Measurements from ENCODE around the gene NEUROD1.
"Not testable (repeated sequence)": the region's sequence is repeated elsewhere in the genome, so short reads cannot be mapped to it uniquely, and the experiment has no call there.

The NEUROD1 gene

DNA sequence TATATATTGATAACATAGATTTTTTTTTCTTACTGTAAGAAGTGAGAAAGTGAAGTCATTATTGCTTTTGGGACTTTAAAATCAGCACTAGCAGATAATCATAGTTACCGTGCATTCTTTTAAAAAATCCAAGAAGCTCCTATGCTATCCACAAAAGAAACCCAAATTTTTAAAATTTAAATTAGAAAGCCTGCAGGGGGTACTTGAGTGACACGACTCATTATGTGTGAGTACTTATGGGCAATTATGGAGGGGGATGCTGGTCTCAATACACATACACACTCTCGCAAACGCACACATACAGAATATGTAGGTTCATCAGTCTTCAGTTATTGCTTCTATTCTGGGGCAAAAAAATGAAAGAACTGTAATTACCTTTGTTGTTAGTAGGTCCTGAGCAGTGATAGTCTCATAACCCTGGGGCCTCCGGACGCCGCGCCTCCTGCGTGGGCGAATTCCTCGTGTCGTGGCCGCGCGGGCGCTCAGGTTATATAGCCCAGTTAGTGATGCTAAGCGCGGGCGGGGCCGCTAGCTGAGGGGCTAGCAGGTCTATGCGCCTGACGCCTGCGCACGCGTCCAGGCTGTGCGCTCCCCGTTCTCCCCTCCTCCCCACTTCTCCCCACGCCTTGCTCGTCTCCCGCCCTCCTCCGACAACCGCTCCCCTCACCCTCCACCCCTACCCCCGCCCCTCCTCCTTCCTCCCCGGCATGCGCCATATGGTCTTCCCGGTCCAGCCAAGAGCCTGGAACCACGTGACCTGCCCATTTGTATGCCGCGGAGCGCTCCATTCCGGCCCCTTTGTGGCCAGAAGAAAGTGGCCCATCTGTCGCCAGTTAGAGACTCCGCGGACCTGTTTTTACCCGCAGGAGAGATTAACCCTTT is at the start of gene NEUROD1:
TSS of gene NEUROD1 (minus strand) at position 463 of the 882 bp plus-strand sequence. CDS start 1,657 bp downstream, outside the sequence.
- Histone ChIP-seq H3K36me3 (ENCODE audit: insufficient read depth, low read length) (no peaks in the 10 kb centered on the region), H3K9me3 (ENCODE audit: low read depth, low read length) (no peaks in the 10 kb centered on the region), H3K4me3 (peak within 1 kb of the TSS; percentile 66), H3K9ac (ENCODE audit: insufficient read length) (no peak within 1 kb of the TSS), H3K27ac (no peak within 1 kb of the TSS)
- no peak for TF ChIP-seq EZH2 (IDR thresholded peaks at IDR 0.05)
- no peak for TF ChIP-seq FOXP2 (optimal IDR thresholded peaks at IDR 0.05; ENCODE audit: control extremely low read depth, extremely low read length, insufficient read depth)
- no peak for TF ChIP-seq POLR2AphosphoS5 (IDR thresholded peaks at IDR 0.05; ENCODE audit: borderline replicate concordance, low read depth, low read length)
- no peak for DNase-seq (ENCODE audit: low read depth, low spot score)

DNA sequence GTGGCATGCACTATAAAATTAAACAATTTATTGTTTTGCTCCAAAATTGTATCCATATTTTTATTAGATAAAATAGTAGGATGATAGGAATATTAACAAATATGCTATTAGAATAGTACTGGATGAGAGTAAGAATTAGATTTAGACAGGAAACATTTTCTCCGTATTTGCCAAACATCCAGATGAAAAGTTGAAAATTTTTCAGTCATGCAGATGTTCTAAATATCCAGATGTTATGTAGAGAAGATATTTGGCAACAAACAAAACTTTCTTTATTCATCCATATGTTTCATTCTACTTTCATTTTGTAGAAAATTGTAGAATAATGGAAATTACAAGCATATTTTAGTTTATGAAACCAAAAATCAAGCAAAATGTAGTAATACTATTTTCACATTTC is 45.2 kb upstream of the NEUROD1 start:
- Histone ChIP-seq H3K9ac (ENCODE audit: insufficient read length) (no peak overlapping the region), H3K4me3 (no peak overlapping the region), H3K27ac (no peak overlapping the region), H3K9me3 (ENCODE audit: low read depth, low read length) (no peaks in the 10 kb centered on the region), H3K36me3 (ENCODE audit: insufficient read depth, low read length) (no peaks in the 10 kb centered on the region)
- DNase-seq (ENCODE audit: low read depth, low spot score), result no peak
- no peak for TF ChIP-seq EZH2 (IDR thresholded peaks at IDR 0.05)
- TF ChIP-seq POLR2AphosphoS5 (IDR thresholded peaks at IDR 0.05; ENCODE audit: borderline replicate concordance, low read depth, low read length), result no peak
- no peak for TF ChIP-seq FOXP2 (optimal IDR thresholded peaks at IDR 0.05; ENCODE audit: control extremely low read depth, extremely low read length, insufficient read depth)

DNA sequence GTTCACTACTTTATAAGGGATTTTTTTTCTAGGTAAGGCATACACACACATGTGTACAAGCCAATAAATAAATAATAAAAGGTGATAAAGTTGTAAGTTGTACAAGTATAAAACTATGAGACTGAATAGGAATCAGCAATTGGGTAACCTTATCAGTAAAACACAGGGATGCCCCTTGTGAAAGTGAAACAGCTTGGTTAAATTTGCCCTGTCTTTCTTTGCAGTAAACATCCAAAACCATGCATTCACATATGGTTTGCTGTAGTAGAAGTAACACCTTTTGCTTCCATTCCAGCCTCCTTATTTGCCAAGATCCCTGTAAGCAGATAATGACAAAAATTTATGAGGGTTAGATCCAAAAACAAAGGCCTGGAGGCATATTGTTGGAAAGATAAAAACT is 44.3 kb upstream of the NEUROD1 start:
- Histone ChIP-seq H3K36me3 (ENCODE audit: insufficient read depth, low read length) (no peaks in the 10 kb centered on the region), H3K9ac (ENCODE audit: insufficient read length) (no peak overlapping the region), H3K9me3 (ENCODE audit: low read depth, low read length) (no peaks in the 10 kb centered on the region), H3K27ac (no peak overlapping the region), H3K4me3 (no peak overlapping the region)
- TF ChIP-seq POLR2AphosphoS5 (IDR thresholded peaks at IDR 0.05; ENCODE audit: borderline replicate concordance, low read depth, low read length) (no peak), FOXP2 (optimal IDR thresholded peaks at IDR 0.05; ENCODE audit: control extremely low read depth, extremely low read length, insufficient read depth) (no peak), EZH2 (IDR thresholded peaks at IDR 0.05) (no peak)
- no peak for DNase-seq (ENCODE audit: low read depth, low spot score)

DNA sequence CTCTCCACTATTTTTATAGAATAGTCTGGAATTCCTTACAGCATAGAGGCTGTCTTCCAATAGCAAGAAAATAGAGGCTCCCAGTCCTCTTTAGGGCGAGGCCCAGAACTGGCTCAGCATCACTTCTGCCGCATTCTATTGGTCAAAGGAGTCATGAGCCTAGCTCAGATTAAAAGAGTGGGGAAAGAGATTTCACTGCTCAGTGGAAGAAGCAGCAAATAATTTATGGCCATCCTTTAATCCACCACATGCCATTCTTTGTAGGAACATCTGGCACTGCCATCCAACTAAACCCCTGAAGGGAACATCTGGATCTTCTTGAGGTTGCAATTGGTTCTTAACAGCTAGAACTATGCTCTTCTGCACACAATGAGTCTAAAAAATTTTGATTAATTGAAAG is 43.4 kb upstream of the NEUROD1 start:
- H3K9ac ChIP-seq (ENCODE audit: insufficient read length), result no peak overlapping the region
- DNase-seq (ENCODE audit: low read depth, low spot score), result no peak

DNA sequence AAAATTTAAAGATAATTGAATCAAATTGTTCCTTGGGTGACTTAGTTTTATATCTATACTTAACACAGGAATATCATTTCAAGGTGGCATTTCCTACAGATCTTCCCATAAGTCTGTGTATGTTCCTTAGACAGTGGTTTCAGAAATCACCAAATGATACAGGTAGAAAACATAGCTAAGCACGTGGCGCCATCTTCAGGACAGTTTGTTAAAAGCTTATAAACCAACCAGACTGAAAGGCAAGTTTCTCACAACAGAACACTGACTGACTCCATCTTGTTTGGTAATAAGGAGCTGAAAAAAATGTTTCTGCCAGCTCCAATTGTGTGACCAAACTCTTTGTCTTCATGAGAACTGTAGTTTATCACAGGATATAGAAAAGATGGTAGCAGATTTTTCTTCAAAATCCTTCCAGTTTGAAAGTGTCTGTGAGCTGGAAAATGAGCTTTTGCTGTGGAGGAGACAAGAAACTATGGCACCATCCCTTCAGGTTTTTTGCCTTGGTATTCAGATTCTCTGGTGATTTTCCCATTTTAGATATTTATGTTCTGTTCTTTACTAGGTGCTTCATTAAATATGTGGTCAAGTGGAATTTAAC is 34.8 kb upstream of the NEUROD1 start:
- Histone ChIP-seq H3K36me3 (ENCODE audit: insufficient read depth, low read length) (no peaks in the 10 kb centered on the region), H3K9ac (ENCODE audit: insufficient read length) (no peak overlapping the region), H3K4me3 (no peak overlapping the region), H3K27ac (no peak overlapping the region), H3K9me3 (ENCODE audit: low read depth, low read length) (no peaks in the 10 kb centered on the region)
- TF ChIP-seq POLR2AphosphoS5 (IDR thresholded peaks at IDR 0.05; ENCODE audit: borderline replicate concordance, low read depth, low read length) (no peak), EZH2 (IDR thresholded peaks at IDR 0.05) (no peak), FOXP2 (optimal IDR thresholded peaks at IDR 0.05; ENCODE audit: control extremely low read depth, extremely low read length, insufficient read depth) (no peak)
- DNase-seq (ENCODE audit: low read depth, low spot score), result peak; percentile 84

More for the DNA sequence above, 43.4 kb upstream of the NEUROD1 start:
- Histone ChIP-seq H3K36me3 (ENCODE audit: insufficient read depth, low read length) (no peaks in the 10 kb centered on the region), H3K4me3 (no peak overlapping the region), H3K9me3 (ENCODE audit: low read depth, low read length) (no peaks in the 10 kb centered on the region), H3K27ac (no peak overlapping the region)
- no peak; the same call in 1 of the 2 replicates for TF ChIP-seq POLR2AphosphoS5 (IDR thresholded peaks at IDR 0.05; ENCODE audit: borderline replicate concordance, low read depth, low read length)
- TF ChIP-seq EZH2 (IDR thresholded peaks at IDR 0.05), result no peak
- TF ChIP-seq FOXP2 (optimal IDR thresholded peaks at IDR 0.05; ENCODE audit: control extremely low read depth, extremely low read length, insufficient read depth), result no peak

DNA sequence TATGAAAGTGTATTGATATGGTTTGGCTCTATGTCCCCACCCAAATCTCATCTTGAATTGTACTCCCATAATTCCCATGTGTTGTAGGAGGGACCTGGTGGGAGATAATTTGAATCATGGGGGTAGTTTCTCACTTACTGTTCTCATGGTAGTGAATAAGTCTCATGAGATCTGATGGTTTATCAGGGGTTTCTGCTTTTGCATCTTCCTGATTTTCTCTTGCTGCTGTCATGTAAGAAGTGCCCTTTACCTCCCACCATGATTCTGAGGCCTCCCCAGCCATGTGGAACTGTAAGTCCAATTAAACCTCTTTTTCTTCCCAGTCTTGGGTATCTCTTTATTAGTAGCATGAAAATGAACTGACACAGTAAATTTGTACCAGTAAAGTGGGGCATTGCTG is 30.7 kb upstream of the NEUROD1 start:
- H3K4me3 ChIP-seq; H3K36me3 ChIP-seq (ENCODE audit: insufficient read depth, low read length); H3K9me3 ChIP-seq (ENCODE audit: low read depth, low read length); H3K9ac ChIP-seq (ENCODE audit: insufficient read length); DNase-seq (ENCODE audit: low read depth, low spot score); H3K27ac ChIP-seq: not testable (repeated sequence)

DNA sequence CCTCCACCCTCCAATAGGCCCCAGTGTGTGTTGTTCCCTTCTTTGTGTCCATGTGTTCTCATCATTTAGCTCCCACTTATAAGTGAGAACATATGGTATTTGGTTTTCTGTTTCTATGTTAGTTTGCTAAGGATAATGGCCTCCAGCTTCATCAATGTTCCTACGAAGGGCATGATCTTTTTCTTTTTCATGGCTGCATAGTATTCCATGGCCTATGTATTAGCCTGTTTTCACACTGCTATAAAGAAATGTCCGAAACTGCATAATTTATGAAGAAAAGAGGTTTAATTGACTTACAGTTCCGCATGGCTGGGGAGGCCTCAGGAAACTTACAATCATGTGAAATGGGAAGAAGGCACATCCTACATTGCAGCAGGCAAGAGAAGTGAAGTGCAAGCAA is 22.2 kb upstream of the NEUROD1 start:
- not testable (repeated sequence) for H3K9me3 ChIP-seq (ENCODE audit: low read depth, low read length); DNase-seq (ENCODE audit: low read depth, low spot score); H3K36me3 ChIP-seq (ENCODE audit: insufficient read depth, low read length); H3K9ac ChIP-seq (ENCODE audit: insufficient read length); H3K4me3 ChIP-seq; H3K27ac ChIP-seq

DNA sequence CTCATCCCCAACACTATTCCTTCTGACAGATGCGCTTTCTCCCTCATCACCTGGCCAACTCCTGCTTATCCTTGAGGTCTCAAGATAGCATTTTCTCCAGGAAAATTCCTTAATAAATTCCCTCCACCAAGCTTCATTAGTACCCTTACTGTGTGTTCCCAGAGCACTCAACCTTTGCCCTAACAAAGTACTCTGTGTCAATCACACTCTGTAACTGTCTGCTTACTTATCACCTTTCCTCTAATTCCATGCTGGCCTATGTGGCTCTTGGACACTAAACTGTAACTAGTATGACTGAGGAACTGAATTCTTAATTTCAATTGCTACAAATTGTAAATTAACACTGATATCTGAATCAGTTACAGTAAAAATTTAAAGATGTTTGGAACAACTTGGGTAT is 17.9 kb upstream of the NEUROD1 start:
- H3K9me3 ChIP-seq (ENCODE audit: low read depth, low read length), result no peaks in the 10 kb centered on the region
- H3K36me3 ChIP-seq (ENCODE audit: insufficient read depth, low read length), result no peaks in the 10 kb centered on the region
- no peak overlapping the region for H3K9ac ChIP-seq (ENCODE audit: insufficient read length)
- H3K4me3 ChIP-seq, result no peak overlapping the region
- no peak overlapping the region for H3K27ac ChIP-seq
- no peak for DNase-seq (ENCODE audit: low read depth, low spot score)
- no peak for TF ChIP-seq FOXP2 (optimal IDR thresholded peaks at IDR 0.05; ENCODE audit: control extremely low read depth, extremely low read length, insufficient read depth)
- no peak for TF ChIP-seq POLR2AphosphoS5 (IDR thresholded peaks at IDR 0.05; ENCODE audit: borderline replicate concordance, low read depth, low read length)
- no peak for TF ChIP-seq EZH2 (IDR thresholded peaks at IDR 0.05)

DNA sequence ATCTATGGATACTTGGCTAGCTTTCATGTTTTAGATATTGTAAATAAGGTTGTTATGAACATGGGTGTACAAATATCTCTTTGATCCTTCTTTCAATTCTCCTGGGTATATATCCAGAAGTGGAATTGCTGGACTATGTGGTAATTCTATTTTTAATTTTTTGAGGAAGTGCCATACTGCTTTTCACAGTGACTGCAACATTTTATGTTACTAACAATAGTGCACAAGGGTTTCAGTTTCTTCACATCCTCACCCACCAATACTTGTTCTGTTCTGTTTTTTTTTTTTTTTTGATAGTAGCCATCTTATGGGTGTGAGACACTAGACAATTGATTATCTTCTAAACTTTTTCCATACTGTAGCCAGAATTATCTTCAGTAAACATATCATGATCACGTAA is 17.3 kb upstream of the NEUROD1 start:
- H3K36me3 ChIP-seq (ENCODE audit: insufficient read depth, low read length), result no peaks in the 10 kb centered on the region
- no peak overlapping the region for H3K4me3 ChIP-seq
- no peak for TF ChIP-seq EZH2 (IDR thresholded peaks at IDR 0.05)
- TF ChIP-seq FOXP2 (optimal IDR thresholded peaks at IDR 0.05; ENCODE audit: control extremely low read depth, extremely low read length, insufficient read depth), result no peak
- no peak for TF ChIP-seq POLR2AphosphoS5 (IDR thresholded peaks at IDR 0.05; ENCODE audit: borderline replicate concordance, low read depth, low read length)
- H3K9ac ChIP-seq (ENCODE audit: insufficient read length), result no peak overlapping the region
- no peak overlapping the region for H3K27ac ChIP-seq
- no peaks in the 10 kb centered on the region for H3K9me3 ChIP-seq (ENCODE audit: low read depth, low read length)
- DNase-seq (ENCODE audit: low read depth, low spot score), result no peak
